ENCODE data around the gene GRK5. TPM values are rescaled to one million over a fixed set of nuclear protein-coding genes. Genes with fewer than 3 reads are reported as not detected.
A peak's percentile ranks its signal among the peaks of the same experiment; 100 is the strongest.

The GRK5 gene
- total RNA-seq, 1 experiment from 2014 or later: 1.2 TPM

DNA sequence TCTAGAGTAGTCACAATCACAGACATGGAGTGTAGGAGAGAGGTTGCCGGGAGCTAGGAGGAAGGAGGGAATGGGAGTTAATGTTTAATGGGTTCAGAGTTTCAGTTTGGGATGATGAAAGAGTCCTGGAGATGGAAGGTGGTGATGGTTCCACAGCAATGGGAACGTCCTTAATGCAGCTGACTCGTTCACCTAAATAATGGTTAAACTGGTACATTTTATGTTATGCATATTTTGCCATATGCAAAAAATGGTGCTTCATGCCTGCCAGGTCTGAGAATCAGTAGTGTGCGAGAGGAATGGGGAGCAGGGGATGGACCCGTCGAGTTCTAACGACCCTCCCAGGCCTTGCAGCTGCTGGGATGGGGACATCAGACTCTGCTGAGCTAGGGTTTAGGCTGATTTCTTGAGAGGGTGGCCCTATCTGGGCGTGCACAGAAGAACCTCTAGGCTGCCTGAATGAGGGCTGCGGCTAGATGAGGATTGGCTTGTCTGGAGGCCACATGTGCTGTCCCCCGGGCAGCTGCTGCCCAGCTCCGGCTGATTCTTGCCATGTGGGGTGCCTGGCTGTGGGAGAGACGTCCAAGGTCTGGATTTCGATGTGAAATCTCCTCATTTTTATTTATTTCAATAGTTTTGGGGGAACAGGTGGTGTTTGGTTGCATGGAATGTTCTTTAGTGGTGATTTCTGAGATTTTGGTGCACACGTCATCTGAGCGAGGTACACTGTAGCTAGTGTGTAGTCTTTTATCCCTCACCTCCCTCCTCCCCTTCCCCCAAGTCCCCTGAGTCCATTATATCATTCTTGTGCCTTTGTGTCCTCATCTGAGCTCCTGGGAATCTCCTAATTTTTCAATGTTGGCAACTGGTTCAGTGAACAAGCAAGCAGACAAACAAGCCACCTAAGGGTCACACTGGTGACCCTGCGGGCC, 116.0 kb downstream of the GRK5 start:
- Mint-ChIP-seq H3K4me3 (no peak overlapping the region), H3K27me3 (ENCODE audit: low read depth) (peaks cover 7% of the 10 kb centered on the region), H3K27ac (peak overlapping the region in 2 of 3 experiments; percentile 10 to 59; a peak in 2 of 7 replicates), H3K36me3 (ENCODE audit: insufficient read depth in 1 of 3, low read depth in 3 of 3) (peaks cover 3 to 9% (median 5%) of the 10 kb centered on the region in 3 experiments; a peak in 6 of 7 replicates), H3K9me3 (0 out of 5 replicates have a peak, but pooled peaks cover 0 to 5% of the 10 kb centered on the region in 2 experiments), H3K4me1 (peaks cover 18 to 30% of the 10 kb centered on the region in 2 experiments)
- H3K79me1 ChIP-seq (ENCODE audit: insufficient read depth, low read depth, low read length, poor library complexity, severe bottlenecking): no peaks in the 10 kb centered on the region
- H3K56ac ChIP-seq (ENCODE audit: insufficient read length, low read depth, low read length): no peak overlapping the region
- H3K4me2 ChIP-seq (ENCODE audit: insufficient read depth, insufficient read length, low read length): no peak overlapping the region
- H3K23ac ChIP-seq (ENCODE audit: insufficient read length, low read depth, low read length): no peak overlapping the region
- no peaks in the 10 kb centered on the region for H4K20me1 ChIP-seq (ENCODE audit: control insufficient read depth, insufficient read depth, insufficient read length)
- no CpG with 5 or more reads among the region's 16 CpGs for WGBS (ENCODE audit: extremely low coverage, insufficient read length, low lambda C conversion rate)
- H3K27ac ChIP-seq (ENCODE audit: insufficient read length, low read depth, low read length): no peak overlapping the region
- no peak overlapping the region for H2BK12ac ChIP-seq (ENCODE audit: insufficient read length, low read depth, low read length)
- H3T11ph ChIP-seq (ENCODE audit: low read length): no peak overlapping the region
- H2BK20ac ChIP-seq (ENCODE audit: low read depth, low read length, poor library complexity, severe bottlenecking): no peak overlapping the region
- TF ChIP-seq, protein P1, sequence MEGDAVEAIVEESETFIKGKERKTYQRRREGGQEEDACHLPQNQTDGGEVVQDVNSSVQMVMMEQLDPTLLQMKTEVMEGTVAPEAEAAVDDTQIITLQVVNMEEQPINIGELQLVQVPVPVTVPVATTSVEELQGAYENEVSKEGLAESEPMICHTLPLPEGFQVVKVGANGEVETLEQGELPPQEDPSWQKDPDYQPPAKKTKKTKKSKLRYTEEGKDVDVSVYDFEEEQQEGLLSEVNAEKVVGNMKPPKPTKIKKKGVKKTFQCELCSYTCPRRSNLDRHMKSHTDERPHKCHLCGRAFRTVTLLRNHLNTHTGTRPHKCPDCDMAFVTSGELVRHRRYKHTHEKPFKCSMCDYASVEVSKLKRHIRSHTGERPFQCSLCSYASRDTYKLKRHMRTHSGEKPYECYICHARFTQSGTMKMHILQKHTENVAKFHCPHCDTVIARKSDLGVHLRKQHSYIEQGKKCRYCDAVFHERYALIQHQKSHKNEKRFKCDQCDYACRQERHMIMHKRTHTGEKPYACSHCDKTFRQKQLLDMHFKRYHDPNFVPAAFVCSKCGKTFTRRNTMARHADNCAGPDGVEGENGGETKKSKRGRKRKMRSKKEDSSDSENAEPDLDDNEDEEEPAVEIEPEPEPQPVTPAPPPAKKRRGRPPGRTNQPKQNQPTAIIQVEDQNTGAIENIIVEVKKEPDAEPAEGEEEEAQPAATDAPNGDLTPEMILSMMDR (conservative IDR thresholded peaks at IDR 0.05): no peak
- H2BK5ac ChIP-seq (ENCODE audit: insufficient read length, low read length): no peak overlapping the region
- H4K8ac ChIP-seq (replicated peaks; ENCODE audit: insufficient read length, low read depth, low read length): no peak overlapping the region
- H3K4ac ChIP-seq (ENCODE audit: low read depth, low read length): no peak overlapping the region
- H3K18ac ChIP-seq (ENCODE audit: insufficient read length, low read depth, low read length): no peak overlapping the region
- no peak overlapping the region for H3K9ac ChIP-seq (ENCODE audit: extremely low read depth, insufficient read length, low read length)
- DNase-seq: no peak
- H4K5ac ChIP-seq (ENCODE audit: insufficient read length, low read depth, low read length): no peak overlapping the region
- no peak overlapping the region for H2AK5ac ChIP-seq (ENCODE audit: insufficient read length, low read length)
- H3K9me3 ChIP-seq (ENCODE audit: control insufficient read depth, low read depth, low read length): no peaks in the 10 kb centered on the region
- H3K4me1 ChIP-seq (ENCODE audit: insufficient read depth, low read length): peaks cover 2% of the 10 kb centered on the region; the same call in 1 of the 2 replicates
- H2BK120ac ChIP-seq (ENCODE audit: low read depth, low read length, poor library complexity, severe bottlenecking): no peak overlapping the region
- no peak overlapping the region for H4K91ac ChIP-seq (ENCODE audit: insufficient read length, low read depth, low read length)
- H3K14ac ChIP-seq (ENCODE audit: insufficient read depth, low read length): no peak overlapping the region
- H2BK15ac ChIP-seq (ENCODE audit: low read depth, low read length): no peak overlapping the region
- no peaks in the 10 kb centered on the region for H3K27me3 ChIP-seq (ENCODE audit: insufficient read depth, low read length)
- no peaks in the 10 kb centered on the region for H3K23me2 ChIP-seq (ENCODE audit: insufficient read length, low read depth, low read length, poor library complexity, severe bottlenecking)
- H2AFZ ChIP-seq (ENCODE audit: low read length): no peak overlapping the region
- H3K79me2 ChIP-seq (ENCODE audit: insufficient read depth, low read length): no peaks in the 10 kb centered on the region

Measured in H9 (cell line).